Panc1 (cell line): ENCODE results near the gene TRIM42.

Experiments used
- CTCF ChIP-seq: fragments of 450-650 bp; IDR thresholded peaks from 2 replicates; pipeline ENCODE4 v1.5.1; 2017; ENCODE audit warnings: mild to moderate bottlenecking
- POLR2AphosphoS5 ChIP-seq: IDR thresholded peaks from 2 replicates; pipeline ENCODE4 v1.6.1; 2012; ENCODE audit warnings: mild to moderate bottlenecking, low read depth, low read length, moderate library complexity

DNA sequence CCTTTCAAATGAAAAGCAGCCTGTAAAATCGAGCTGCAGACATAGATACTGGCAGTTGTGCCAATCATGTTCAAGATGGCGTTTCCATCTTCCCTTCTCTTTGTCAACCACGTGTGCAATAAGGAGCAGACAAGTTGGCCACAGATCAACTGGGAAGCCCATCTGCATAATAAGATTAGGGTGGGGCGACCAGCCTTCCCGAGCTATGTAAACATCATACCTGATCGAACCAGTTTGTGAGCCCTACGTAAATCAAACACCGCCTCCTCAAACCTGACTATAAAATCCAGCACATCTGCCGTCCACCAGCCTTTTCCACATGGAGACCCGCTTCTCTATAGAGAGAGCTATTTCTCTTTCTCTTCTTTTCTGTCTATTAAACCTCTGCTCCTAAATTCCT lies 37.2 kb downstream of the TRIM42 start:
- TF ChIP-seq CTCF (no peak), POLR2AphosphoS5 (no peak)
